ENCODE results near the gene PSMB4. TPM values are rescaled to one million over a fixed set of nuclear protein-coding genes. Genes with fewer than 3 reads are reported as not detected.
A peak's percentile ranks its signal among the peaks of the same experiment; 100 is the strongest.
"Not testable (repeated sequence)": the region's sequence is repeated elsewhere in the genome, so short reads cannot be mapped to it uniquely, and the experiment has no call there.

PSMB4 gene
- total and polyA plus RNA-seq, 4 experiments from 2014 or later: 68.2 to 202 (median 137) TPM

DNA sequence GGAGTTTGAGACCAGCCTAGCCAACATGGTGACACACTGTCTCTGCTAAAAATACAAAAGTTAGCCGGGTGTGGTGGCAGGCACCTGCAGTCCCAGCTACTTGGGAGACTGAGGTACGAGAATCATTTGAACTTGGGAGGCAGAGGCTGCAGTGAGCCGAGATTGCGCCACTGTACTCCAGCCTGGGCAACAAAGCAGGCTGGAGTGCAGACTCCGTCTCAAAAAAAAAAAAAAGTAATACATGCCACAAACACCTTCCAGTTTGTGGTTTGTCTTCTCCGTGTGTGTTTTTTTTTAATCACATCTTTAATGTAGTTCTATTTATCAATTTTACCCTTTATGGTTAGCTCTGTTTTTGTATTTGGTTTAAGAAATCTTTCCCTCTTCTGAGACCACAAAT lies 37.6 kb downstream of the PSMB4 start:
- H3K27me3 ChIP-seq (ENCODE audit: insufficient read depth, low read length): no peaks in the 10 kb centered on the region
- CTCF ChIA-PET (ENCODE audit: partially characterized antibody): no interaction called here
- H3K27ac Mint-ChIP-seq: peak overlapping the region in 3 of 7 donors; percentile 29 to 77 (median 60)
- H3K36me3 Mint-ChIP-seq: peaks cover 21 to 40% of the 10 kb centered on the region in 2 donors
- POLR2A ChIA-PET (ENCODE audit: partially characterized antibody): no interaction called here
- intact Hi-C loops (cut with micrococcal nuclease): no loop called here
- no peak overlapping the region for H3K27ac ChIP-seq (ENCODE audit: low read depth, low read length)
- no peak overlapping the region for H3K4me3 Mint-ChIP-seq
- peaks cover 27 to 59% (median 37%) of the 10 kb centered on the region in 4 donors for H3K4me1 Mint-ChIP-seq
- H3K4me1 ChIP-seq (ENCODE audit: insufficient read depth, low read length): peaks cover 31% of the 10 kb centered on the region
- H3K36me3 ChIP-seq (ENCODE audit: insufficient read depth, low read length): no peaks in the 10 kb centered on the region
- H3K27me3 Mint-ChIP-seq: no peaks in the 10 kb centered on the region
- no peaks in the 10 kb centered on the region for H3K9me3 ChIP-seq (ENCODE audit: control insufficient read depth in 1 of 2, low read length in 2 of 2)
- peak in 2 of 5 donors; percentile 14 to 24 for DNase-seq
- no peaks in the 10 kb centered on the region for H3K9me3 Mint-ChIP-seq
- H3K4me3 ChIP-seq (ENCODE audit: low read length in 2 of 2): no peak overlapping the region

DNA sequence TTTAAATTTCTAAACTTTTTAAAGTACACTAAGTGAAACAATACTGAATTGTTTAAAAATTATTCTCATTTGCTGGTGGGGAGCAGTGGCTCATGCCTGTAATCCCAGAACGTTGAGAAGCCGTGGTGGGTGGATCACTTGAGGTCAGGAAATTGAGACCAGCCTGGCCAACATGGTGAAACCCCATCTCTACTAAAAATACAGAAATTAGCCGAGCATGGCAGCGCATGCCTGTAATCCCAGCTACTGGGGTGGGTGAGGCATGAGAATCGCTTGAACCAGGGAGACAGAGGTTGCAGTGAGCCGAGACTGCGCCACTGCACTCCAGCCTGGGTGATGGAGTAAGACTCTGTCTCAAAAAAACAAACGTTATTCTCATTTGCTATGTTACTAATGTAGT lies 38.0 kb downstream of the PSMB4 start:
- H3K27ac ChIP-seq (ENCODE audit: low read depth, low read length); H3K4me3 Mint-ChIP-seq; H3K27me3 Mint-ChIP-seq; H3K9me3 ChIP-seq (ENCODE audit: control insufficient read depth in 1 of 2, low read length in 2 of 2); H3K36me3 ChIP-seq (ENCODE audit: insufficient read depth, low read length); DNase-seq; CTCF ChIA-PET (ENCODE audit: partially characterized antibody); H3K4me3 ChIP-seq (ENCODE audit: low read length in 2 of 2); H3K27me3 ChIP-seq (ENCODE audit: insufficient read depth, low read length); intact Hi-C loops (cut with micrococcal nuclease); POLR2A ChIA-PET (ENCODE audit: partially characterized antibody); H3K9me3 Mint-ChIP-seq: not testable (repeated sequence)
- peaks cover 31% of the 10 kb centered on the region for H3K4me1 ChIP-seq (ENCODE audit: insufficient read depth, low read length)
- peak overlapping the region in 2 of 7 donors; percentile 15 to 29 for H3K27ac Mint-ChIP-seq
- peaks cover 26 to 61% (median 36%) of the 10 kb centered on the region in 4 donors for H3K4me1 Mint-ChIP-seq
- H3K36me3 Mint-ChIP-seq: peaks cover 21 to 40% of the 10 kb centered on the region in 2 donors

DNA sequence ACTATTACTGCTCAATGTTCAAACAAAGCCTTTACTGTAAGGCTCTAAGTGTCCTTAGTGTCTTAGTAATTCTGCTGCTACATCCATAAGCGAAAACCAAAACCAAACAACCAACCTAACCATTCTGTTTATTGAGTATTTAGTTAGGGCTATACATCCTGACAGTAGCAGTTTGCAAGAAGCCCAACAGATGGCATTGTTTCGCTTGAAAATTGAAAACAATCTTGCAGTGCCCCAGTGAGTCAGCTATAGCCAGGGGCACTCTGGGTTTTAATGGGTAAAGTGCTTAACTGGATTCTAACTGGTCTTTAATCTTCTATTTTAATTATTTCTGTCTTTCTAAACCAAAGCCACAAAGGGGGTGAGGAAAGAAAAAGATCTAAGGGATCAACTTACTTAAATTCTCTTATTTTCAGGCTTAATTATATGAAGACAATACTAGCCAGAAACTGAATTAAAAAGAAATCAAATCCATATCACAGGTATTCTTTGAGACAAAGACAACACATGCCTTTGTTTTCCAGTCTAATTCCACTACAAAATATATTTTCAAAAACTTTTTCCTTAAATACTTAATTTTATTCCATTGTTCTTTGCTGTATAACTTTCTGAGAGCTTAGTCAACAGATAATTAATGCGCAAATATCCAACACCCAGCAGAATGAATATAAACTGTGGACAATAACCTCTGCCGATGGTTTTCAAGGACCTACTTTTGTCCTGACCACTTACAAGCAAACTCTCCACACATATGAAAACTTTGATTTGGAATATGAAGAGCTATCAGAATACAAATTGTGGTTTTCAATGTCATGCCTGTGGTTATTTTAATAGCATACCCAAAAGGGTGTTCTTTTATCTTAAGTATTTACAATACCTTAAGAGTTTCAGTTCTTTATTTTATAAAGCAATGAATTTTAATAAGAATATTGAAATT lies 44.7 kb downstream of the PSMB4 start:
- Histone ChIP-seq H3K27ac (ENCODE audit: low read depth, low read length) (no peak overlapping the region), H3K4me3 (ENCODE audit: low read length in 2 of 2) (no peak overlapping the region), H3K4me1 (ENCODE audit: insufficient read depth, low read length) (peaks cover 50% of the 10 kb centered on the region), H3K27me3 (ENCODE audit: insufficient read depth, low read length) (no peaks in the 10 kb centered on the region), H3K36me3 (ENCODE audit: insufficient read depth, low read length) (no peaks in the 10 kb centered on the region), H3K9me3 (ENCODE audit: control insufficient read depth in 1 of 2, low read length in 2 of 2) (no peaks in the 10 kb centered on the region)
- Mint-ChIP-seq H3K27me3 (no peaks in the 10 kb centered on the region), H3K4me1 (peaks cover 32 to 65% (median 50%) of the 10 kb centered on the region in 4 donors), H3K36me3 (peaks cover 20 to 26% of the 10 kb centered on the region in 2 donors), H3K4me3 (no peak overlapping the region), H3K27ac (peak overlapping the region in 3 of 7 donors; percentile 41 to 79 (median 69)), H3K9me3 (no peaks in the 10 kb centered on the region)
- ChIA-PET CTCF (ENCODE audit: partially characterized antibody) (interaction anchor here (0.6 to 2.2 kb wide), 17 partner anchors 11 to 396 kb away, joined by 3 to 17 read pairs (median 4); partner anchors contain the start of genes C2CD4D and SNX27), POLR2A (ENCODE audit: partially characterized antibody) (interaction anchor here (0.7 to 1.6 kb wide), 7 partner anchors 15 to 394 kb away, joined by 3 to 5 read pairs (median 3); partner anchors contain the start of genes MRPL9 and POGZ)
- intact Hi-C loops (cut with micrococcal nuclease): loop anchor here (1.0 kb wide), 5 partner anchors 10 to 392 kb away; partner anchors contain the start of gene CGN
- DNase-seq: peak; percentile 68 to 82 (median 68)

DNA sequence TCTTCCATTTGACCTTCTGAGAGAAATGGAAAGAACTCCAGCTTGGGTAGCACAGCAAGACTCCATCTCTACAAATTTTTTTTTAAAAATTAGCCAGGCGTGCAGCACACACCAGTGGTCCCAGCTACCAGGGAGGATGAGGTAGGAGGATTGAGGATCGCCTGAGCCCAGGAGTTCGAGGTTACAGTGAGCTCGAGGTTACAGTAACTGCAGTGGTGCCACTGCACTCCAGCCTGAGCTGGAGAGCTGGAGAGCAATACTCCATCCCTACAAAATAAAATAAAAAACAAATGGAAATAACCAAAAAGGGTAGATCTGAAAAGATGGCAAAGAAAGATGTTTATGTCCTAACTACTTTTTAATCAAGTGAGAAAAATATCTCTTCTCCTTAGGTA lies 45.4 kb downstream of the PSMB4 start:
- no peaks in the 10 kb centered on the region for H3K27me3 Mint-ChIP-seq
- peaks cover 30 to 62% (median 48%) of the 10 kb centered on the region in 4 donors for H3K4me1 Mint-ChIP-seq
- Histone ChIP-seq H3K4me1 (ENCODE audit: insufficient read depth, low read length) (peaks cover 47% of the 10 kb centered on the region), H3K27ac (ENCODE audit: low read depth, low read length) (no peak overlapping the region), H3K9me3 (ENCODE audit: control insufficient read depth in 1 of 2, low read length in 2 of 2) (no peaks in the 10 kb centered on the region), H3K27me3 (ENCODE audit: insufficient read depth, low read length) (no peaks in the 10 kb centered on the region), H3K4me3 (ENCODE audit: low read length in 2 of 2) (no peak overlapping the region), H3K36me3 (ENCODE audit: insufficient read depth, low read length) (no peaks in the 10 kb centered on the region)
- H3K27ac Mint-ChIP-seq: peak overlapping the region in 2 of 7 donors; percentile 19 to 69
- no peak for DNase-seq
- intact Hi-C loops (cut with micrococcal nuclease): loop anchor here (1.0 kb wide), 6 partner anchors 10 to 392 kb away; partner anchors contain the start of gene CGN
- POLR2A ChIA-PET (ENCODE audit: partially characterized antibody): interaction anchor here (0.8 to 1.6 kb wide), 6 partner anchors 15 to 393 kb away, joined by 3 to 5 read pairs (median 3); partner anchors contain the start of genes MRPL9 and POGZ
- peaks cover 14 to 22% of the 10 kb centered on the region in 2 donors for H3K36me3 Mint-ChIP-seq
- CTCF ChIA-PET (ENCODE audit: partially characterized antibody): interaction anchor here (0.8 to 2.2 kb wide), 14 partner anchors 11 to 392 kb away, joined by 3 to 17 read pairs (median 4); partner anchors contain the start of gene SNX27
- no peaks in the 10 kb centered on the region for H3K9me3 Mint-ChIP-seq
- peak overlapping the region in 1 of 8 donors; percentile 55 for H3K4me3 Mint-ChIP-seq

DNA sequence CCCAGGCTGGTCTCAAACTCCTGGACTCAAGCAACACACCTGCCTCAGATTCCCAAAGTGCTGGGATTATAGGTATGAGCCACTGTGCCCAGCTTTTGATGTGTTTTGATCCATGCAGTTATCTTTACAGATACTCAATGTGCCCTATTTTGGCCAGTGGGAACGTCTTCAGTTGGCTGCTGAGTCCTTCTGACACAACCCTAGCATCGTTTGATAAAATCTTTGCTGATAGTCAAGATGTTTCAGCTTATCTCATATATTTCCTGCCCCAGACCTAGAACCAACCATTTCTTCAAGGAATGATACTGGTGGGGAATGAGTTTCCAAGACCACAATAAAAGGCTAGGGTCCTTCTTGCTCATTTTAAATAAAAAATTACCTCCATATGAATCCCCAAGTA lies 48.3 kb downstream of the PSMB4 start:
- Histone ChIP-seq H3K27ac (ENCODE audit: low read depth, low read length) (no peak overlapping the region), H3K36me3 (ENCODE audit: insufficient read depth, low read length) (no peaks in the 10 kb centered on the region), H3K27me3 (ENCODE audit: insufficient read depth, low read length) (no peaks in the 10 kb centered on the region), H3K9me3 (ENCODE audit: control insufficient read depth in 1 of 2, low read length in 2 of 2) (no peaks in the 10 kb centered on the region), H3K4me3 (ENCODE audit: low read length in 2 of 2) (no peak overlapping the region), H3K4me1 (ENCODE audit: insufficient read depth, low read length) (peaks cover 40% of the 10 kb centered on the region)
- Mint-ChIP-seq H3K27me3 (no peaks in the 10 kb centered on the region), H3K9me3 (no peaks in the 10 kb centered on the region), H3K4me1 (peaks cover 22 to 53% (median 38%) of the 10 kb centered on the region in 4 donors), H3K36me3 (peaks cover 0 to 8% of the 10 kb centered on the region in 2 donors), H3K27ac (peak overlapping the region in 4 of 7 donors; percentile 22 to 59 (median 54)), H3K4me3 (peak overlapping the region in 1 of 8 donors; percentile 31)
- POLR2A ChIA-PET (ENCODE audit: partially characterized antibody): interaction anchor here (0.7 kb wide), 2 partner anchors 337 to 389 kb away, joined by 3 to 4 read pairs; no protein-coding TSS in a partner anchor
- intact Hi-C loops (cut with micrococcal nuclease): no loop called here
- DNase-seq: no peak
- CTCF ChIA-PET (ENCODE audit: partially characterized antibody): interaction anchor here (0.7 to 1.6 kb wide), 4 partner anchors 9 to 285 kb away, joined by 3 to 6 read pairs (median 3); no protein-coding TSS in a partner anchor

Other genes with a start within 250 kb of the PSMB4 start
- gene TNFAIP8L2, start 242.9 kb upstream of the PSMB4 start, total RNA-seq: 10 to 100 TPM; 45.9 to 49.7 TPM
- gene TNFAIP8L2, start 242.9 kb upstream of the PSMB4 start, polyA plus RNA-seq: 10 to 100 TPM; 10.8 to 42.3 TPM
- 1 to 10 TPM; 1.0 to 1.3 TPM for gene LYSMD1, start 233.7 kb upstream of the PSMB4 start, total RNA-seq
- gene LYSMD1, start 233.7 kb upstream of the PSMB4 start, polyA plus RNA-seq: under 1 TPM in 1 of 2 donors, not detected in 1; 0.59 TPM
- gene SCNM1, start 233.4 kb upstream of the PSMB4 start, total RNA-seq: 10 to 100 TPM; 57.4 to 61.4 TPM
- 10 to 100 TPM; 76.5 to 80.9 TPM for gene SCNM1, start 233.4 kb upstream of the PSMB4 start, polyA plus RNA-seq
- 1 to 10 TPM; 6.4 TPM for gene TMOD4, start 223.6 kb upstream of the PSMB4 start, total RNA-seq
- not detected for gene TMOD4, start 223.6 kb upstream of the PSMB4 start, polyA plus RNA-seq
- gene VPS72, start 209.4 kb upstream of the PSMB4 start, total RNA-seq: 10 to 100 TPM; 68.1 to 68.4 TPM
- gene VPS72, start 209.4 kb upstream of the PSMB4 start, polyA plus RNA-seq: 100 to 1,000 TPM in 1 of 2 donors, 10 to 100 TPM in 1; 80.6 to 102 TPM
- 10 to 100 TPM; 50.8 to 53.1 TPM for gene PIP5K1A, start 201.0 kb upstream of the PSMB4 start, total RNA-seq
- gene PIP5K1A, start 201.0 kb upstream of the PSMB4 start, polyA plus RNA-seq: 10 to 100 TPM; 13.7 to 16.2 TPM
- 100 to 1,000 TPM; 143 to 151 TPM for gene PSMD4, start 144.8 kb upstream of the PSMB4 start, total RNA-seq
- gene PSMD4, start 144.8 kb upstream of the PSMB4 start, polyA plus RNA-seq: 100 to 1,000 TPM; 242 to 380 TPM
- gene ZNF687, start 117.3 kb upstream of the PSMB4 start, total RNA-seq: 10 to 100 TPM; 39.2 to 39.3 TPM
- gene ZNF687, start 117.3 kb upstream of the PSMB4 start, polyA plus RNA-seq: 1 to 10 TPM in 1 of 2 donors, under 1 TPM in 1; 0.36 to 1.3 TPM
- 10 to 100 TPM; 87.2 to 97.4 TPM for gene PI4KB, start 72.2 kb upstream of the PSMB4 start, total RNA-seq
- 10 to 100 TPM; 56.6 to 68.8 TPM for gene PI4KB, start 72.2 kb upstream of the PSMB4 start, polyA plus RNA-seq
- gene RFX5, start 52.3 kb upstream of the PSMB4 start, total RNA-seq: 10 to 100 TPM; 56.3 to 64.3 TPM
- 10 to 100 TPM; 32.1 to 33.6 TPM for gene RFX5, start 52.3 kb upstream of the PSMB4 start, polyA plus RNA-seq
- gene SELENBP1, start 26.9 kb upstream of the PSMB4 start, total RNA-seq: not detected
- gene SELENBP1, start 26.9 kb upstream of the PSMB4 start, polyA plus RNA-seq: not detected
- gene POGZ, start 59.9 kb downstream of the PSMB4 start, total RNA-seq: 100 to 1,000 TPM; 125 to 130 TPM
- gene POGZ, start 59.9 kb downstream of the PSMB4 start, polyA plus RNA-seq: 1 to 10 TPM in 1 of 2 donors, under 1 TPM in 1; 0.87 to 6.5 TPM
- gene CGN, start 111.8 kb downstream of the PSMB4 start, total RNA-seq: 1 to 10 TPM in 1 of 2 experiments, under 1 TPM in 1; 0.81 to 1.4 TPM
- gene CGN, start 111.8 kb downstream of the PSMB4 start, polyA plus RNA-seq: 1 to 10 TPM in 1 of 2 donors, not detected in 1; 1.0 TPM
- gene TUFT1, start 140.7 kb downstream of the PSMB4 start, total RNA-seq: 1 to 10 TPM; 3.5 to 4.4 TPM
- 1 to 10 TPM; 5.0 to 5.3 TPM for gene TUFT1, start 140.7 kb downstream of the PSMB4 start, polyA plus RNA-seq
- gene SNX27, start 212.5 kb downstream of the PSMB4 start, total RNA-seq: 10 to 100 TPM; 40.0 to 44.3 TPM
- 10 to 100 TPM in 1 of 2 donors, 1 to 10 TPM in 1; 7.5 to 14.2 TPM for gene SNX27, start 212.5 kb downstream of the PSMB4 start, polyA plus RNA-seq

Measured in CD4-positive, alpha-beta memory T cell (primary cell).